HG03039 (cell line): ENCODE results near the gene PWWP2B.

Experiments
- ATAC-seq: cut with Tn5 transposase; IDR thresholded peaks from one replicate; pipeline ENCODE4 v1.9.1; 2021; ENCODE audit warnings: mild to moderate bottlenecking, moderate library complexity; ENCODE audit not compliant: unreplicated experiment

Gene PWWP2B

GRCh38 chr10:132466520-132467463 lies 69.8 kb downstream of the PWWP2B start:
- no peak for ATAC-seq
